AG10803 (cell line): ENCODE results near the gene LYL1.

Source experiments
- DNase-seq: peaks from one replicate; pipeline ENCODE4 v3.0.0; 2010; ENCODE audit warnings: low read depth
- H3K4me3 ChIP-seq: 2 replicates; pipeline ENCODE4 v1.5.1; 2011; ENCODE audit warnings: mild to moderate bottlenecking, low read length, control low read depth
- CTCF ChIP-seq: conservative IDR thresholded peaks from 2 replicates; pipeline ENCODE4 v1.5.1; 2011; ENCODE audit warnings: mild to moderate bottlenecking, low read length, control low read depth, inconsistent platforms

Gene LYL1

DNA sequence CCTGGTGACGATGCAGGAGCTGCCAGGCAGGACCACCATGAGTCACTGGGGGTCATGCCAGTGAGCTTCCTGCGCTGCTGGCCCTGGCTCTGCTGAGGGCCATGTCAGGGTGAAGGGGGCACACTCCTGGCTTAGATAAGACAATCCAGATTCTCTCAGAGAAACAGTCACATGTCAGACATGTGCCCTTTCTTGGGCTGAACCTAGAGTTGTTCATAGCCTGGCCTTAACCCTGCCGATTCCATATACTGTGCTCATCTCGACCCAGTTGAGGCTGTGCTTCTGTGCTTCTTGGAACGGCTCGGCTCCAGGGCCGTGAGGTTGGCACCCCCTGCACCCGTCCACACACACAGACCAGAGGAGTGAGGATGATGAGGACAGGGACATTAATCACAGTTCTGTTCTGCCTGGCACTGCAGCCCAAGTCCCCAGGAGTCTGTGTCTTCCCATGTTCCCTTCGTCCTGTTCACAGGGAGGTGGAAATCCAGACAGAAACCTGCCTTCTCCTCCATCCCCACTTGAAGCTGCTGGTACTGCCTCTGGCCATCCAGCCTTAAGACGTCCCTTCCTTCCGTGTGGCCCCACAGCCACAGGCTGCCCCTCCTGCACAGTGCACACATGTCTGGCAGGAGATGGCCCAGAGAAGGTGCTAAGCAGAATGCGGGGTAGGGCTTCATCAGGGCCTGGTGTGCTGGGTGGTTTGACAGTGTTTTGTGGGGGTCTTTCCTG lies 50.0 kb downstream of the LYL1 start:
- H3K4me3 ChIP-seq: no peak overlapping the region
- no peak for TF ChIP-seq CTCF
- no peak for DNase-seq

DNA sequence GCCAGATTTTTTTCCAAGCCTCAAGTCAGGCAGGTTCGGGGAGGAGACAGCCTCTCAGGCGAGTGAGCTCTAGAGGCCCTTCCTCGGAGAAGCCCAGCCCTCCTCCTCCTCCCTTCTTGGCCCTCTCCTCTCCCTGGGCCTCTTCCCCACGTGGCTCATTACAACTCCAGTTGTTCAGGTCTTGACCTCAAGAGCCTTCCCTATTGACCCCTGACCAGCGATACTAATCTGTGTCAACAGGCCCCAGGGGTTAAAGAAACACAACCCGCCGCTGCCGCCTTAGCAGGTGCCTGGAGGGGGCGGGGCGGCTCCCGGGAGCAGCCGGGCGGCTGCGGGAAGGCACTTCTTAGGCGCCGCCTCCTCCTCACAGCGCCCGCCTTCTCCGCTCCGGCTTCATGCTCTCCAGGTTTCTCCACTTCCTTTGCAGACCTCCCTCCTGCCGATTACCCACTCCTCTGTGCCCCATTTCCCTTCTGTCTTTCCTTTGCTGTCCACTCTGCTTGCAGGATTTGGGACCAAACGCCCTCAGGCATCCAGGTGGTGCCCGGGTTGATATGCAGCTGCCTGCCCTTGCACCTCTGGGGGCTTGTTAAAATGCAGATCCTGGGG lies 51.0 kb downstream of the LYL1 start:
- no peak overlapping the region for H3K4me3 ChIP-seq
- DNase-seq: no peak
- TF ChIP-seq CTCF: no peak

DNA sequence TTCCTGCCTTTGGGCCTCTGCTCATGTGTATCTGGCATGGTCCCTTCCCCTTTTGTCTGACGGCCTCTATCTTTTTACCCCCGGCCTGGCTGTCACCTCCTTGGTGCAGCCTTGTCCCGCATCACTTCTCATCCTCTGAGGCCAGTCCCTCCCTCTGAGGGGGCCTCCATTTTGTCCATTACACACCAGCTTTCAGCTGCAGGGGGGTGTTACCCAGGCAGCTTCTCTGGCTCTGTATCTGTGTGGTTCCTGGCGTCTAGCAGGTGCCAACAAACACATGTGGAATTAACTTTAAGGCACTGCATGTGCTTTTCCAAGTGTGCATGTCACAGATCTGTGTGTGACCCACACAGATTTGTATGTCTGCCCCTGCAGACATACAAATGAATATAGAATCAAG lies 52.4 kb downstream of the LYL1 start:
- no peak for TF ChIP-seq CTCF
- no peak for DNase-seq
- H3K4me3 ChIP-seq: no peak overlapping the region
